ENCODE data around the gene AP3B1. TPM values are rescaled to one million over a fixed set of nuclear protein-coding genes. Genes with fewer than 3 reads are reported as not detected.

AP3B1 gene
- total and polyA plus RNA-seq, 2 experiments from 2014 or later: 29.4 to 41.4 TPM

- 83% methylated on average over 3 of the region's 3 CpGs for WGBS (ENCODE audit: low lambda C conversion rate, missing lambda C conversion rate)
- H3K79me2 ChIP-seq: no peaks in the 10 kb centered on the region
Measured at GRCh38 chr5:77952636-77953212, 341.8 kb downstream of the AP3B1 start.

More at GRCh38 chr5:77952636-77953212, 341.8 kb downstream of the AP3B1 start:
- H3K4me2 ChIP-seq: no peak overlapping the region
- DNase-seq (ENCODE audit: low spot score): no peak
- no peaks in the 10 kb centered on the region for H3K9me2 ChIP-seq (replicated peaks; ENCODE audit: insufficient read depth)
- H3K4me1 ChIP-seq (ENCODE audit: insufficient read depth): peaks cover 4% of the 10 kb centered on the region
- no peaks in the 10 kb centered on the region for H3K9me3 ChIP-seq (ENCODE audit: low read depth)
- H3K27ac ChIP-seq: no peak overlapping the region
- H3K27me3 ChIP-seq: peaks cover 11% of the 10 kb centered on the region
- TF ChIP-seq EZH2phosphoT487 (IDR thresholded peaks at IDR 0.05; ENCODE audit: low read depth, severe bottlenecking, unreplicated experiment) (no peak), CTCF (IDR thresholded peaks at IDR 0.05; ENCODE audit: poor library complexity) (no peak), EZH2 (IDR thresholded peaks at IDR 0.05; ENCODE audit: borderline replicate concordance) (no peak)
- no peaks in the 10 kb centered on the region for H3K36me3 ChIP-seq (replicated peaks; ENCODE audit: insufficient read depth, low read depth)
- no peak overlapping the region for H2AFZ ChIP-seq
- H4K20me1 ChIP-seq (ENCODE audit: insufficient read depth, poor library complexity, severe bottlenecking): no peaks in the 10 kb centered on the region
- H3K4me3 ChIP-seq: no peak overlapping the region

Small RNAs within 50 kb of the gene (small RNA-seq; reads per million reads assigned to genes)
- not detected for gene RF00019
- gene RNU6-183P: not detected

Other genes with a start within 250 kb of the AP3B1 start
- 39.9 and 47.6 TPM in 2 replicates for gene SCAMP1, start 65.9 kb upstream of the AP3B1 start, total RNA-seq
- 17.9 and 22.4 TPM in 2 replicates for gene SCAMP1, start 65.9 kb upstream of the AP3B1 start, polyA plus RNA-seq